Nephron (organoid): Measurements from ENCODE around the gene RB1.

ENCODE experiments used
- H3K27ac Mint-ChIP-seq, 3 experiments: 2 replicates each; pipeline ENCODE4 v1.8.0; 2020; ENCODE audit warnings: mixed read lengths in 3 of 3, mild to moderate bottlenecking in 2 of 3, moderate library complexity in 1 of 3
- H3K27me3 Mint-ChIP-seq: 2 replicates; pipeline ENCODE4 v1.8.0; 2021; ENCODE audit warnings: low read depth, mild to moderate bottlenecking, moderate library complexity, mixed read lengths
- H3K36me3 Mint-ChIP-seq: 2 replicates; pipeline ENCODE4 v1.8.0; 2020; ENCODE audit warnings: low read depth, mixed read lengths
- H3K4me1 Mint-ChIP-seq: 2 replicates; pipeline ENCODE4 v1.8.0; 2020; ENCODE audit warnings: mixed read lengths
- H3K4me3 Mint-ChIP-seq, 3 experiments: 2 replicates each; pipeline ENCODE4 v1.8.0; 2020; ENCODE audit warnings: mild to moderate bottlenecking in 3 of 3, mixed read lengths in 3 of 3, moderate library complexity in 2 of 3
- H3K9me3 Mint-ChIP-seq: 2 replicates; pipeline ENCODE4 v1.8.0; 2020; ENCODE audit warnings: mixed read lengths
- CTCF ChIP-seq, 3 experiments: fragments of 200-600 bp; sonication (generic); IDR thresholded peaks; one replicate each; pipeline ENCODE4 v1.5.0; 2021; ENCODE audit warnings: antibody characterized with exemption in 3 of 3; ENCODE audit not compliant: unreplicated experiment in 3 of 3

RB1 gene

GRCh38 chr13:48369988-48370387 lies 66.4 kb downstream of the RB1 start:
- H3K4me1 Mint-ChIP-seq, result no peaks in the 10 kb centered on the region
- H3K4me3 Mint-ChIP-seq, result no peak overlapping the region
- no peak overlapping the region for H3K27ac Mint-ChIP-seq
- no peak for TF ChIP-seq CTCF (IDR thresholded peaks at IDR 0.05; ENCODE audit: unreplicated experiment in 3 of 3)
- H3K27me3 Mint-ChIP-seq, result no peaks in the 10 kb centered on the region
- H3K9me3 Mint-ChIP-seq, result no peaks in the 10 kb centered on the region
- H3K36me3 Mint-ChIP-seq, result peaks cover 32% of the 10 kb centered on the region

- Mint-ChIP-seq H3K27ac (no peak overlapping the region), H3K4me1 (no peaks in the 10 kb centered on the region), H3K4me3 (no peak overlapping the region), H3K9me3 (no peaks in the 10 kb centered on the region), H3K27me3 (no peaks in the 10 kb centered on the region), H3K36me3 (peaks cover 34% of the 10 kb centered on the region)
- TF ChIP-seq CTCF (IDR thresholded peaks at IDR 0.05; ENCODE audit: unreplicated experiment in 3 of 3), result no peak
Observed at GRCh38 chr13:48370815-48371214, 67.3 kb downstream of the RB1 start.

GRCh38 chr13:48377857-48378256 lies 74.3 kb downstream of the RB1 start:
- no peaks in the 10 kb centered on the region for H3K9me3 Mint-ChIP-seq
- no peak overlapping the region for H3K27ac Mint-ChIP-seq
- no peak overlapping the region for H3K4me3 Mint-ChIP-seq
- no peaks in the 10 kb centered on the region for H3K4me1 Mint-ChIP-seq
- no peaks in the 10 kb centered on the region for H3K27me3 Mint-ChIP-seq
- no peak for TF ChIP-seq CTCF (IDR thresholded peaks at IDR 0.05; ENCODE audit: unreplicated experiment in 3 of 3)
- peaks cover 48% of the 10 kb centered on the region for H3K36me3 Mint-ChIP-seq

DNA sequence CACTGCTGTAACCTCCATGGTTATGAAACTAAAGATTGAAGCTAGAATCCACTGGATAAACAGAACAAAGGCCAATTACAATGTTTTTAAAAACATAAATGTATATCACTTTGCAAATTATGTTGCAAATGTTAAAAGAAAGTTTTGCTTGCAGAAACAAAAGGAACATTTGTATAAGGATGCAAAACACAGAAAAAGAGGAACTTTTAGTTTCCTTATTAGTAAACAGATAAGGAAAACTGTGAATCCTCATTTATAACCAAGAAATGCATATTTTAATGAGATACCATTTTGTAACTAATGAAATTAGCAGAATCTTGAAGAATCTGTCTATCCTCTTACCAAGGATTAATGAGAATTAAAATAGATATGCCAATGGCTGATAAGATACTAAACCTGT lies 77.0 kb downstream of the RB1 start:
- TF ChIP-seq CTCF (IDR thresholded peaks at IDR 0.05; ENCODE audit: unreplicated experiment in 3 of 3), result no peak
- no peaks in the 10 kb centered on the region for H3K9me3 Mint-ChIP-seq
- H3K4me3 Mint-ChIP-seq, result no peak overlapping the region
- H3K36me3 Mint-ChIP-seq, result peaks cover 34% of the 10 kb centered on the region
- no peaks in the 10 kb centered on the region for H3K4me1 Mint-ChIP-seq
- no peak overlapping the region for H3K27ac Mint-ChIP-seq
- H3K27me3 Mint-ChIP-seq, result no peaks in the 10 kb centered on the region

GRCh38 chr13:48383384-48383783 lies 79.8 kb downstream of the RB1 start:
- H3K27ac Mint-ChIP-seq, result no peak overlapping the region
- no peaks in the 10 kb centered on the region for H3K4me1 Mint-ChIP-seq
- H3K27me3 Mint-ChIP-seq, result no peaks in the 10 kb centered on the region
- H3K9me3 Mint-ChIP-seq, result no peaks in the 10 kb centered on the region
- no peak for TF ChIP-seq CTCF (IDR thresholded peaks at IDR 0.05; ENCODE audit: unreplicated experiment in 3 of 3)
- no peak overlapping the region for H3K4me3 Mint-ChIP-seq
- H3K36me3 Mint-ChIP-seq, result peaks cover 30% of the 10 kb centered on the region

DNA sequence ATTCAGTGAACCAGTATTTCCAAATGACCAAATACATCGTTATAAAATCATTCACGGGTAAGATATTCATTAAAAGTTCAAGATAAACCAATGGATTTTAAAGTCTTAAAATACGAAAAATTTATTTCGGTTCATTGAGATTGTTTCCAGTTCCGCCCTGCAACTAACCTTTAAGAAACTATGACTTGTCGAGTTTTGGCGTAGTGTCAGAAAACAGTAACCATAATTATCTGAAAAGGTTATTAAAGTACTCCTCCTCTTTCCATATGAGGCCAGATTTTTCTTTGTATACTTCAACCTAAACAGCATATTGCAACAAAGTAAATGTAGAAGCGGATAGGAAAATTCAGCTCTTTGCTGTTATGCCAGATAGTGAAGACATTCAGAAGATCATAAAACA lies 83.3 kb downstream of the RB1 start:
- Mint-ChIP-seq H3K4me1 (no peaks in the 10 kb centered on the region), H3K36me3 (peaks cover 29% of the 10 kb centered on the region), H3K27me3 (no peaks in the 10 kb centered on the region), H3K4me3 (no peak overlapping the region), H3K27ac (no peak overlapping the region), H3K9me3 (peaks cover 3% of the 10 kb centered on the region)
- TF ChIP-seq CTCF (IDR thresholded peaks at IDR 0.05; ENCODE audit: unreplicated experiment in 3 of 3), result no peak
